GM18868 (cell line): Measurements from ENCODE around the gene CRB3.

Source experiments
- ATAC-seq: cut with Tn5 transposase; IDR thresholded peaks from one replicate; pipeline ENCODE4 v1.9.1; 2021; ENCODE audit warnings: mild to moderate bottlenecking, moderate library complexity; ENCODE audit not compliant: unreplicated experiment

Gene CRB3

GRCh38 chr19:6465663-6466062, 1.6 kb downstream of the CRB3 start:
- ATAC-seq, result no peak

GRCh38 chr19:6466526-6467248, 2.6 kb downstream of the CRB3 start:
- no peak for ATAC-seq

DNA sequence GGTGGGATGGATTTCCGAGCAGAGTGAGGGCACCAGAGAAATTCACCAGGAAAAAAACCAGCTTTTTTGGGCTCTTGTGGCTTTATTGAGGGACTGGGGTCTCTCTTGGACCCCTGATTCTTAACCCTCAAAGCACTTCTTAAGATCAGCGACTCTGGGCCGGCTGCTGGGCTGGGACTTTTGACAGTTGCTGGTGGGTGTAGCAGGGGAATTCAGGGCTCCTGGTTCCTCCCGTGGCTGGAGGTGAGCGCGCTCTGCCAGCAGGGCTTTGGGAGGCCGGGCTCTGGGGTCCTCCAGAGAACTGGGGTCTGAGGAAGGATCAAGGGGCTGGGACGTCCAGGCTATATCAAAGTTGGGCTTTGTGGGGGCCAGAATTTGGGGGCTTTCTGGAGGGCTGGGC, 3.3 kb downstream of the CRB3 start:
- no peak for ATAC-seq

DNA sequence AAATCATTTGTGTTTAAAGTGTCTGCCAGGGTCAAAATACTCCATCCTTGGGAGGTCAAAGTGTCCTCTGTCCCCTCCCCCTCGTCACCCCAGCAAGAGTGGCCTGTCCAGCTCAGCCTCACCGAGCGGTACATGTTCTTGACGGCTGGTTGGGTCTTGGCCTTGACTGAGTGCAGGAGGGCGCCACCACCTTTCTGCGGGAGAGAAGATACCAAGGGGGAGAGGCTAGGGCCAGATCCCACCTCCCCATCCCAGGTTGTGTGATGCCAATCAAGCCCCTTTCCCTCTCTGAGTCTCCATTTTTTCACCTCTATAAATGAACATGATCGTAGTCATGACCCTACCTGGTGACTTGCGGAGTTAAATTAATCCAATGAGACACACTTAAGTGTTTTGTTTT, 6.1 kb downstream of the CRB3 start:
- no peak for ATAC-seq

DNA sequence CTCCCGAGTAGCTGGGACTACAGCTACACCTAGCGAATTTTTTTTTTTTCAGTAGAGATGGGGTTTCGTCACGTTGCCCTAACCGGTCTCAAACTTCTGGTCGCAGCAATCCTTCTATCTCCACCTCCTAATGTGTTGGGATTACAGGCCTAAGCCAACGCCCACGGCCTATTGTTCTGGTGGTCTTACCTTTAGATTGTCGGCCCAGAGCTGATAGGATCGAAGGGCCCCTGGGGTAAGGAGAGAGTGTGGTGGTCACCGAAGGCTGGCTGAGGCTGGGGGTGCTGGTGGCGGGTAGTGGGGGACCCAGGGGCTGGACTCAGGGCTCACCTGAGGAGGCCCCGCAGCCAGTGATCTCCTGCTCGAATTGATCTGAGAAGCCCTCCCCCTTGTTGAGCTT, 7.0 kb downstream of the CRB3 start:
- no peak for ATAC-seq

GRCh38 chr19:6472713-6473112, 8.6 kb downstream of the CRB3 start:
- ATAC-seq, result no peak

- no peak for ATAC-seq
These were observed 9.6 kb downstream of the CRB3 start for GRCh38 chr19:6473647-6474046.

GRCh38 chr19:6475321-6476108, 11.4 kb downstream of the CRB3 start:
- no peak for ATAC-seq

- ATAC-seq, result no peak
These were observed 12.3 kb downstream of the CRB3 start for GRCh38 chr19:6476155-6476895.

DNA sequence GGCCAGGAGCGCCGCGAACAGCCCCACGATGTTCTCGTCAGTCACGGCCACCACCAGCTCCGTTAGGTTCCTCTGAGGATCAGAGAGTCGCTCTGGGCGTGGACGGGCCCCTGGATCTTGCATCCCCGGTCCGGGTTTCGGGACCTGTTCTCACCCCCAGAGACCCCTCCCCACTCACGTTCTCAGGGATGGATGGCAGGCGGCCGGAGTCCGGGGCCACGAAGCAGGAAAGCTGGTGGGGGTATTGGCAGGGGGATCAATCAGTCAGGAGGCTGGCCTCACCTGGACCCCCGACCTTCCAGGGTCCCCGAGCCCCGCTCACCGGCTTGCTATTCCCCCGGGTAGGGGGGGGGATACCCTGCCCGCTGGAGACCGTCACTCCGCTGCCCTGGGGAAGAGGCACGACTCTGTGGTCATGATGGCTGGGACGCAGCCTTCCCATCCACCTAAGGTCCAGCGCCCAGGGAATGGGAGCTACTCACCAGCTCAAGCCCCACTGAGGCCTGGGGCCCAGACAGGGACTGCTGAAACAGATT, 12.9 kb downstream of the CRB3 start:
- ATAC-seq, result no peak

DNA sequence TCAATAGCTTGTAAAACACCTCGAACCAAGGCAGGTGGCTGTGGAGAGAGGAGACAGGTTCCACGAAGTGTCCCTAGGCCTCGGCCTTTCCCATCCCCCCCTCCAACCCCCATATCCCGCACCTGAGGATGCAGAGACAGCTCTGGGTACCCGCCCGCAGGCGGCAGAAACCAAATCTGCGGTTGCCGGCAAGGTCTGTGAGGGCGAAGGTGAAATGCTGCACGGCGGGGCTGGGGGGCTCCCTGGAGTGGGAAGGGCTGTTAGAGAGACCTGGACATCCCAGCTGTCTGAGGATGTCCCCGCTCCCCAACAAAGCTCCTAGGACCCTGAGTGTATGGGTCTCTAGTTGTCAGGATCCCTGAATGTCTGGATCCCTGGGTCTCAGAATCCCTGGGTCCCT, 14.7 kb downstream of the CRB3 start:
- no peak for ATAC-seq

- no peak for ATAC-seq
These were observed 15.8 kb downstream of the CRB3 start for GRCh38 chr19:6479836-6480398.

- no peak for ATAC-seq
These were observed 16.9 kb downstream of the CRB3 start for GRCh38 chr19:6480848-6481415.

DNA sequence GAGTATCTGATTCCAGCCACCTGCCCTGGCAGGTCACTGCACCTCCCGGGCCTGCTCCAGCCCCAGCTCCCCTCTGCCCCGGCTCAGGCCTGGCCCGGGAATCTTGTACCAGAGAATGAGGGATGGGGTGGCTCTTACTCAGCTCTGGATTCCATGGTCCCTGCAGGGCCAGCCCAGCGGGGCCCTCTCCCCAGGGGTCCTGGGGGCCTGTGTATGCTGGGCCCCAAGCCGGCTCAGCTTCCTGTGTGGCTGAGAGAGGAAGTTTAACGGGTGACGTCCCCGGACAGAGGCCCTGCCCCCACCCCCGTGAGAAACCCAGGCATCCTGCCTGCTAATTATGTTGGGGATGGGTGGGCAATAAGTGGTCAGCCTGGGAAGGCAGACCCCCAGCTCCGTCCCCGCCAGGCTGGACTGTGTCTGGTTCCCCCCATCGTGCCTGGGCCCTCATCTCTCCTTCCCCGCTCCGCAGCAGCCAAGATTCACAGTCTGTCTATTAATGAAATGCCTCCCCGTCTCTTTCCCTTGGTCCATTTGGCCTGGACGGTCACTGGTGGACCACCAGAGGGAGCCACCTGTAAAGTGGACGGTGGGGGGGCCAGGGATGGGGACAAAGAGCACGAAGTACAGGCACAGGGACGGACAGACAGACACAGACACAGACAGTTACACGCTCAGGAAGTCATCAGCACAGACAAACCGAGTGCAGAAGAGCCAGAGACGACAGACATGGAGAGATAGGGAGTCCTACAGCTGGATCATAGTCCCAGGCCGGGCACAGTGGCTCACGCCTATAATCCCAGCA, 17.7 kb downstream of the CRB3 start, which contains the start of gene DENND1C:
TSS of gene DENND1C (minus strand) at position 247 of the 802 bp plus-strand sequence. CDS start at position 155, 92 bp downstream.
- no peak for ATAC-seq

DNA sequence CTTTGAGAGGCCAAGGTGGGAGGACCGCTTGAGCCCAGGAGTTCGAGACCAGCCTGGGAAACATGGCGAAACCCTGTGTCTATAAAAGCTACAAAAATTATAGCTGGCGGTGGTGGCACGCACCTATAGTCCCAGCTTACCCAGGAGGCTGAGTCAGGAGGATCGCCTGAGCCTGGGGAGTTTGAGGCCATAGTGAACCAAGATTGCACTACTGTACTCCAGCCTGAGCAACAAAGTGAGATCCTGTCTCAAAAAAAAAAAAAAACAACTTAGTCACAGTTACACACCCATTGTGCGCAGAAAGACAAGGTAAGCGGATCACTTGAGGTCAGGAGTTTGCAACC, 18.2 kb downstream of the CRB3 start:
- no peak for ATAC-seq

DNA sequence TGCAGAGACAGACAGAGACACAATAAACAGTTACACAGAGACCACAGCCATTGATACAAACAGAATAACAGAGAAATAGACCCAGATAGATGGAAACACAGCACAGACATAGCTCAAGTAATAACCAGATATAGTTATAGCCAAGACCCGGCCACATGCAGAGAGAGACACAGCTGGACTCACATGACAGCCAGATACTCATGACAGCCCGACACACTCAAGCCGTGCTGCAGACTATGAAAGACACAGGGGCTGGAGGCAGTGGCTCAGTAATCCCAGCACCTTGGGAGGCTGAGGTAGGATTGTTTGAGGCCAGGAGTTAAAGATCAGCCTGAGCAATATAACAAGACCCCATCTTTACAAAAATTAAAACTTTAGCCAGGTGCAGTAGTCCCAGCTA, 19.2 kb downstream of the CRB3 start:
- ATAC-seq, result no peak

DNA sequence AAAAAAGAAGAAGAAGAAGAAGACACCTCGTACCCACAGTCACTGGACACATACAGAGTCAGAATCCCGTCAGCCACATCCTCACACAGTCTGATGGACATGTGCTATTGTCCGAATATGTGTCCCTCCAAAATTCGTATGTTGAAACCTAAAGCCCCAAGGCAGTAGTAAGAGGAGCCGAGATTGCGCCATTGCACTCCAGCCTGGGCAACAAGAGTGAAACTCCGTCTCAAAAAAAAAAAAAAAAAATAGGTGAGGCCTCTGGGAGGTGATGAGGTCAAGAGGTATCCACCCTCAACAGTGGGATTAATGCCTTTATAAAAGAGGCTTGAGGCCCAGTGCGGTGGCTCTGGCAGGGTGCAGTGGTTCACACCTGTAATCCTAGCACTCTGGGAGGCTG, 20.2 kb downstream of the CRB3 start:
- no peak for ATAC-seq

GRCh38 chr19:6484831-6485230, 20.8 kb downstream of the CRB3 start:
- ATAC-seq, result no peak

DNA sequence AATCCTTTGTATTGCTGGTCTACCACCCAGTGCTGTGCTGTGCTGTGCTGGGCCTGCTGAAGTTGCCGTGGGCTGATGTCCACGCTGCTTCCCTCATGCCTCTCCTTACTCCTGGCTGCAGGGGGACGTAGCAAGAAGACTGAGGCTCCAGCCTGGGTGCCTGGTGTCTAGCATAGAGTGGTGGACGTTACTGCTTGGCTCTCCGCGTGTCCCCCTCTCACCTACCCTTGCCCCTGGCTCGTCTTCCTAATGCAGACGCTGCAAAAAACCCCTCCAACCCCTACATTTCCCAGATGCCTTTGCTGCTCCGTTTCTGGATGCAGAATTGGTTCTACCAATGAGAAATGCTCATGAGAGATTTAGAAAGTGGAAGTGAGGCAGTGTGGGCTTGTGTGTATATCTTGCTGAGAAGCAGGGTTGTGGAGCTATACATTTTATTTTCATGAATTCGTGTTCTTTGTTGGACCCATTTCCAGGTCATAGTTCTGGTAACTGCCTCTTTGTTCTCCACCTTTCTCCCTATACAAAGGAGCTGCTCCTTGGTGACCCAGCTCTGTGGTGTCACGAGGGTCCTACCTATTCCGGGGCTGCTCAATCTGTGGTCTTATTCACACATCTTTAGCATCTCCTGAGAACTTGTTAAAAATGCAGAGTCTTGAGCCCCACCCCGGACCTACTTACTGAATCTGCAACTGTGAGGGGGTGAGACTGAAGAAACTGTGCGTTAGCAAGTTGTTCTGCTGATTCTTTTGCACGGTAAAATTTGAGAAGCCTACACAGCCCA, 25.4 kb downstream of the CRB3 start:
- no peak for ATAC-seq
